GM12892 (cell line): ENCODE measurements around the gene EPAS1.

Source experiments
- DNase-seq: peaks from one replicate; pipeline ENCODE4 v3.0.0; 2011; ENCODE audit not compliant: insufficient read length
- FAIRE-seq: peaks from 2 replicates; lab custom pipeline; 2011; peaks lifted over from hg19 to GRCh38; lab: Jason Lieb, UNC
- POLR2A ChIP-seq: IDR thresholded peaks from 2 replicates; pipeline ENCODE4 v1.6.1; 2011; ENCODE audit warnings: low read depth, low read length, control low read depth
- POLR2AphosphoS5 ChIP-seq: IDR thresholded peaks from 2 replicates; pipeline ENCODE4 v1.6.1; 2011; ENCODE audit warnings: low read depth, low read length, control low read depth
- TAF1 ChIP-seq: IDR thresholded peaks from 2 replicates; pipeline ENCODE4 v1.6.1; 2011; ENCODE audit warnings: low read depth, mild to moderate bottlenecking, control low read depth, low read length, borderline replicate concordance

Gene EPAS1

DNA sequence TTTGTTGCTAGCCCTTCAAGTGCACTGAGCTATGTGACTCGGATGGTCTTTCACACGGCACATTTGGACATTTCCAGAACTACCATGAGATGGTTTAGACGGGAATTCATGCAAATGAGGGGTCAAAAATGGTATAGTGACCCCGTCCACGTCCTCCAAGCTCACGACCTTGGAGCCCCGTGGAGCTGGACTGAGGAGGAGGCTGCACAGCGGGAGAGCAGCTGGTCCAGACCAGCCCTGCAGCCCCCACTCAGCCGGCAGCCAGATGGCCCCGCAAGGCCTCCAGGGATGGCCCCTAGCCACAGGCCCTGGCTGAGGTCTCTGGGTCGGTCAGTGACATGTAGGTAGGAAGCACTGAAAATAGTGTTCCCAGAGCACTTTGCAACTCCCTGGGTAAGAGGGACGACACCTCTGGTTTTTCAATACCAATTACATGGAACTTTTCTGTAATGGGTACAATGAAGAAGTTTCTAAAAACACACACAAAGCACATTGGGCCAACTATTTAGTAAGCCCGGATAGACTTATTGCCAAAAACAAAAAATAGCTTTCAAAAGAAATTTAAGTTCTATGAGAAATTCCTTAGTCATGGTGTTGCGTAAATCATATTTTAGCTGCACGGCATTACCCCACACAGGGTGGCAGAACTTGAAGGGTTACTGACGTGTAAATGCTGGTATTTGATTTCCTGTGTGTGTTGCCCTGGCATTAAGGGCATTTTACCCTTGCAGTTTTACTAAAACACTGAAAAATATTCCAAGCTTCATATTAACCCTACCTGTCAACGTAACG is 88.8 kb downstream of the EPAS1 start:
- no peak for FAIRE-seq
- no peak for TF ChIP-seq POLR2AphosphoS5
- no peak for TF ChIP-seq POLR2A
- no peak for TF ChIP-seq TAF1
- DNase-seq, result no peak

DNA sequence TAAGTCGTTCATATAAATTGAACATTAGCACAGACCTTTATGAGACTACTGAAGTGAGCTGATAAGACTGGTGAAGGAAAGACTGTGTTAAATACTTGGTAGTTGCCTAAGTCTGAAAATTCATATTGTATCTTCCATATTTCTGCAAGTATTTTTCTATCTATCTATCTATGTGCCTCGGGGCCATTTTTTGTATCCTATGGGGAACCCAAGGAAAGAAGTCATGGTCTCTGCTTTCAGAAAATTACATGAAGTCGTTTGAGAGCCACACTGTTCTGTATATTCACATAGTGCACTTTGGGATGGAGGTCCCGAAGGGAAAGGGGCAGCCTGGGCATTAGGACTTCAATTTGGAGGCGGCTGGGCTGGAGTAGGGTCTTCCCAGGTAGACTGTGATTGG is 89.6 kb downstream of the EPAS1 start:
- DNase-seq (no peak), FAIRE-seq (no peak)
- TF ChIP-seq POLR2AphosphoS5 (no peak), TAF1 (no peak), POLR2A (no peak)

DNA sequence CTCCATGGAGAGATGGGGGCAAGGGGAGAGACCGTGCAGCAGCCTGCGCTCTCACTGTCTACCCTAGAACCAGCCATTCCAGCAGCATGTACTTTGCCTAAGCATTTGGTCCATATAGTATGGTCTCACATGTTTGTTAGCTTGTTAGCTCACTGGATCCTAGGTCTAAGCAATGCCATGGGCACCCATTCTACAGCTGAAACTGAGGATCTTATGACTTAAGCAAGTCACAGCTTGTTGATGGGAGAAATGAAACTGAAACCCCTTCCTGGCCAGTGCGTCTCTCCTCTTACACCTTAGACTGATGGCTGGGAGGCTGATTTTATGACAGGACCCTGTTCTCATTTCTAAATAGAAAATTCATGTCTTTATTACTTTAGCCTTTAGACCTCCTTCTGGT is 90.1 kb downstream of the EPAS1 start:
- no peak for DNase-seq
- FAIRE-seq, result no peak
- TF ChIP-seq POLR2A, result no peak
- no peak for TF ChIP-seq POLR2AphosphoS5
- TF ChIP-seq TAF1, result no peak

DNA sequence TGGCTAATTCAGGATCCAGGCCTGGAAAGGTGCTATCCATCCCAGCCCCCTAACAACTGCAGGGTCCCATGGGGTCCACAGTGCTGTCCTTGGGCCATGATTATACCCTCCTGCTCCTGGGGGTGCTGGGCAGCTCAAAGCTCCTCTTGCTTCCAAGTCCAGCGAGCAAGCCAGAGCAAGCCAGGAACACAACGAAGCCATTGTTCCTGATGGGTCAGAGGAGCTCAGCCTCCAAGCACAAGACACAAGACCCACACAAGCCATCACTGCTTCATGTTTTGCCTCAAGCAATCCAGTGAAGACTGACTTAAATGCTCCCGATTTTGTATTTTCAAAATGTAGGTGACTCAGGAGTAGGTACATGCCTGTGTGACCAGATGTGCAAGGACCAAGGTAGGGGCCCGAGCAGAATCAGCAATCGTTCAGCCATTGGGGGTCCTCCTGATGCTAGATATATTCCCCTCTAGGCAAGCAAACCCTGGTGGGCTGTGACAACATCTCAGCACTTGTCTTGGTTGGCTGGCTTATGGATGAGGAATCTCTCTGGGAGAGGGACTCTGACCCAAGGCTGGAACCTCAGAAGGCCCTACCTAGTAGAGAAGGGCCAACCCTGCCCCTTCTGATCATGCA is 90.8 kb downstream of the EPAS1 start:
- TF ChIP-seq POLR2AphosphoS5 (no peak), POLR2A (no peak)
- no peak for DNase-seq
- no peak for FAIRE-seq

DNA sequence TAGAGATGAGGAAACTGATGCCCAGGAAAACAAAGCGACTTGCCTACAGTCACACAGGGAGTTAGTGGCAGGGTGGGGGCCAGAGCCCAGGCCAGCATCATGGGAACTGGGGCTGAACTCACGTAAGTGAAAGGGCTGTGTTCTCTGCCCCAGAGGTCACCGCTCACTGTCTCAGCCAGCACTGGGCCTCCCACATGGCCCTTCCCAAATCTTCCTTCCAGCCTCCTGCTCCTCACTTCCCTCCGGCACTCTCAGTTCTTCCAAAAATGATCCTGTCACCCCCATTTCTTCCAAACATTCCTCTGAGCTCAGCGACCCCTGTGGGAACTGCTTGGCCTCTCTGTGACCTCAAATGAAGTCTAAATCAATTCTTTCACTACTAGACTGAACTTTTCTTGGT is 91.7 kb downstream of the EPAS1 start:
- DNase-seq, result no peak
- TF ChIP-seq POLR2A, result no peak
- TF ChIP-seq POLR2AphosphoS5, result no peak
- TF ChIP-seq TAF1, result no peak
- no peak for FAIRE-seq

DNA sequence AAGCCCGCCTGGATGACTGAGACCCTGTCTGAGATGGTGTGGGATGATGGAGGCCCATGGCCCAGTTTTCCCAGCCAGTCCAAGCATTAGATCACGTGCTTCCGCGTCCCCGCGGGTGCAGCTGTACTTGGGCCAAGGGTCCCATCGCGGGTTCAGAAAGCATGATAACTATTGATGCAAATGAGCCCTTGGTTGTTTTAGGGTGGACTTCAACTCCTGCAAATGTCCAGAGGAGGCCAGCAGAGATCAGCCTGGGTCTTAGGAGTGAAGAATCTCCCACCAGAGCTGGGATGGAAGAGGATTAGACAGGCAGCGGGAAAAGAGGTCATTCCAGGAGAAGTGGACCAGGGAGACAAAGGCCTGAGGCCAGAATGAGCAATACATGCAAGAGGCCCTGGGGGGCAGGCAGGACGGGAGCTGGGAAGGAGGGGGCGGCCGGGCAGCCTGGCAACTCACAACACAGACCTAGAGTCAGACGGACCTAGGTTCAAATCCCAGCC is 92.3 kb downstream of the EPAS1 start:
- no peak for DNase-seq
- FAIRE-seq, result no peak
- no peak for TF ChIP-seq TAF1
- TF ChIP-seq POLR2AphosphoS5, result no peak
- no peak for TF ChIP-seq POLR2A

DNA sequence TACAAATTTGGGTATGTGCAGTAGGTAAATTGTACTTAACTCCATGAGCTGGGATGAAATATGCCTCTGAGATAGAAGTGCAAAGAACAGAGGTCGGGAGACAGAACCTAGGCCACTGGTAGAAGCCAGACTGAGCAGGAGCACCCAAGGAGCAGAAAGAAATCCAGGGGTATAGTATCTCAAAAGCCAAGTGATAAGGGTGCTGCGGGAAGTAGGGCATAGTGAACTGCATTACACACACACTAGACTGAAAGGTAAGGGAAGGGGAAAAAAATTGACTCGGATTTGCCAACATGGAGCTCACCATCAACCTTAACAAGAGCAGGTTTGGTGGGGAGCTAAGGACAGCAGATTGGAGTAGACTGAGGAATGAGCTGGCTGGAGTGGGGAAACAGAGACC is 92.8 kb downstream of the EPAS1 start:
- no peak for TF ChIP-seq TAF1
- DNase-seq (no peak), FAIRE-seq (no peak)

DNA sequence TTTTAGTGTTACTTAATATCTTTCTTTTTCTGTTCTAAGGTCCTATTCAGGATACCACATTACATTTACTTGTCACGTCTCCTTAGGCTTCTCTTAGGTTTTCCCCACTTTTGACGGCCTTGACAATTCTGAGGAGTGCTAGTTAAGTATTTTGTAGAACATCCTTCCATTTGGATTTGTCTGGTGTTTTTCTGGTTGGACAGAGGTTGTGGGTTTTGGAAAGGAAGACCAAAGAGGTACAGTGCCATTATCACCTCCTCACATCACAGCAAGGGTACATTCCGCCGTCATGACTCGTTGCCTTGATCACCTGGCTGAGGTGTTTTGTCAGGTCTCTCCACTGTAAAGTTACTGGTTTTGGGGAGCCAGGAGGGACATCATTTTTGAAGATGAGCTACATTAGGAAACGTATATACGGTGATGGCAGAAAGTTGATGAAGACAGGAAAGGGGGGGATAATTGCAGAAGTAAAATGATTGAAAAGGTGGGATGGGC is 93.7 kb downstream of the EPAS1 start:
- DNase-seq, result no peak
- FAIRE-seq, result no peak
- TF ChIP-seq POLR2A (no peak), POLR2AphosphoS5 (no peak), TAF1 (no peak)

DNA sequence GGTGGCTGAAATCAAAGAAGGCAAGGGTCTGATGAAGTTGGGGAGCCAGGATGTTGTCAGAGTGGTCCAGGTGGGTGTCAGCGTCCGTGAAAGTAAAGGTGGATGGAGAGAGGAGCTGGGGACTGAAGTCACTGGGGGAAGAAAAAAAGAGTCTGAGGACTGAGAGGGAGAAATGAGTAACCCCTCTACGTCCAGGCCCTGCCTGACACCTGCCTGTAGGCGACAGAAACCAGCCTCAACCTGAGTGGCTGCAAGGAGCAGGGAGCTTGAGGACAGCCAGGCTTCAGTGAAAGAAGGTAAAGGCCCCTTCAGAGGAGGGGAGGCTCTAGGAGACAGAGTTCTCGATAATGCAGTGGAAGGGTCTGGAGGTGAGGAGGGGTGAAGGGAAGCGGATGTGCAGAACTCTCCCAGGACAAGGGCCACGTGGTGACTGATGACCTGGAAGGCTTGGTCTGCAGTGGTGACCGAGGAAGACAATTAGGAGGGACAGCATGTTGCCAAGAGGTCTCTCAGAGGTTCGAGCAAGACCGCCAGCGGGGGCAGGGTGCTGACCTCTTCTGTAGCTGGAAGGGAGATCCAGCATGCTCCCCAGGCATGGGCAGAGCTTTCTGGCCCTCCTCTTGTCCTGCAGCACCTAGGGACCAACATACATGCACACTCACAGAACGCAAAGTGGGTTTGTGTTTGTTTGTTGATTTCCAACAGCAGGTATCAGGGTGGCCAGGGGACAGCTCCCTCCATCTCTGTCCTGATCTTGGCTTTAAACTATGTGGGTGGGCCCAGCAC is 95.5 kb downstream of the EPAS1 start:
- no peak for FAIRE-seq
- TF ChIP-seq POLR2A (no peak), TAF1 (no peak), POLR2AphosphoS5 (no peak)
- no peak for DNase-seq

DNA sequence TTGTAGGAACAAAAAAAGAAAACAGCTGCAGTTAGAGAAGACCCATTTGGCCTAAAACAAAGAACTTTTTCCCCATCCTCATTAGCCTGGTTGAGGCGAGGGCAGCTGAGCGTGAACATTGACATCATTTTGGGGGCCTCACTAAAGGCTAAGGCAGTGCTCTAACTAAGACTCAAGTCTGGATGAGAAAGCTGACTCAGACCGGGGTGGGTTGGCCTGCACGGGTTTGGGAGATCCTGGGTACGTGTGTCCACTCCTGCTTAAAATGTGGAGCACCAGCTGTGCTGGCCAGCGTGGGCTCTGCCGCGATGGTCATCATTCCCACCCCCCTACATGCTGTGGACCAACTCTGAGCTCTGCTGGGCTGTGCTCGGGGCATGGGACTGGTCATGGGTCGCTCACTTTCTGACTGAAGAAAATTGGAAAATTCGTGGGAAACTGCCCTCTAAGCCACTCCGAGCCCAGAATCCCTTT is 96.2 kb downstream of the EPAS1 start:
- no peak for DNase-seq
- no peak for TF ChIP-seq TAF1
- no peak for TF ChIP-seq POLR2AphosphoS5
- no peak for TF ChIP-seq POLR2A
- no peak for FAIRE-seq

DNA sequence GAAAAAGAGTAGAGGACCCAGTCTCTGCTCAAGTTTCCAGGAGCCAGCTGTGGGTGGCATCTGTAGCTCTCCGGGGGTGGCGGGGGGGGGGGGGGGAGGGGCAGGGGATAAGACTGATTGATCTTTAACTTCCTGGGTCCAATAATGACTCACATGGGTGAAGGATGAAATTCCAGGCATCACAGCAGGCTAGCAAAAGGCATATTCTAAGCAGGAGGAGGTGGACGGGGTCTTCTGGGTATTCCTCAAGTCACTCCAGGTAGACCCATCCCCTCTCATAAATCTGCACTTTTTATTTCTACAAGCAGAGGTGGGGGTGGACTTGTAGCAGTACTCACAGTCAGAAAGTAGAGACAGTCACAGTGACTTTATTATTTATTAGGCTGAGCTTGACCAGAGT is 96.7 kb downstream of the EPAS1 start:
- FAIRE-seq (no peak), DNase-seq (no peak)
- TF ChIP-seq POLR2A (no peak), POLR2AphosphoS5 (no peak), TAF1 (no peak)
